GM03348 (cell line): Measurements from ENCODE around the gene TIGD1.

Experiments used
- DNase-seq: peaks from one replicate; pipeline ENCODE4 v3.0.0; 2012; ENCODE audit warnings: low spot score

TIGD1 gene

GRCh38 chr2:232501794-232502390 lies 48.5 kb downstream of the TIGD1 start:
- no peak for DNase-seq

DNA sequence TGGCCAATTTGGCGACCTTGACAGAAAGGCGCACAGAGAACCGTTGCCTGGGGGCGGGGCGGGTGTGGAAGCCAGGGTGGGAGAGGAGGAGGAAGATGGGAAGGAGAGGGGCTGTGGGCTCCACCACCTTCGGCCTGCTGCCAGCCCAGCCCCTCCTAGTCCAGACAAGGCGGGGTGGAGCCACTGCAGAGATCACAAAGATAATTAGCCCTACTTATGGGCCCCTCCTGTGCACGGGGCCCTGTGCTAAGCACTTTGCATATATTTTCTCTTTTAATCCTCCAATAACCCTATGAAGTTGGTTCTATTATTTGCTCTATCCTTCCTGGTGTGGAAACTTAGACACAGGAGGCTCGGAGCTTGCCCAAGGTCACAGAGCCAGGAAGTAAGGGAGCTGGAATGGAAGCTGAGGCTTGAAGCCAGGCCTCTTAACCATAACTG lies 49.0 kb downstream of the TIGD1 start:
- no peak for DNase-seq

- no peak for DNase-seq
Observed at GRCh38 chr2:232498452-232498851, 51.9 kb downstream of the TIGD1 start.
